ENCODE data around the gene DONSON. TPM values are rescaled to one million over a fixed set of nuclear protein-coding genes. Genes with fewer than 3 reads are reported as not detected.
"Not testable (repeated sequence)": the region's sequence is repeated elsewhere in the genome, so short reads cannot be mapped to it uniquely, and the experiment has no call there.

Gene DONSON
- total RNA-seq, 1 donor from 2014 or later: 23.1 TPM

GRCh38 chr21:33618407-33618806 lies 29.9 kb upstream of the DONSON start:
- no peak for DNase-seq (ENCODE audit: low spot score, unreplicated experiment)

GRCh38 chr21:33617565-33617964 lies 29.1 kb upstream of the DONSON start:
- H3K4me1 Mint-ChIP-seq (ENCODE audit: low read depth); H3K27ac Mint-ChIP-seq; H3K27me3 Mint-ChIP-seq; DNase-seq (ENCODE audit: low spot score, unreplicated experiment); H3K4me3 Mint-ChIP-seq (ENCODE audit: low read depth); H3K9me3 Mint-ChIP-seq (ENCODE audit: low read depth): not testable (repeated sequence)
- peaks cover 30% of the 10 kb centered on the region for H3K36me3 Mint-ChIP-seq (ENCODE audit: insufficient read depth)

More at GRCh38 chr21:33618407-33618806, 29.9 kb upstream of the DONSON start:
- H3K9me3 Mint-ChIP-seq (ENCODE audit: low read depth): peaks cover 4% of the 10 kb centered on the region
- peaks cover 32% of the 10 kb centered on the region for H3K36me3 Mint-ChIP-seq (ENCODE audit: insufficient read depth)
- H3K4me3 Mint-ChIP-seq (ENCODE audit: low read depth): no peak overlapping the region
- no peaks in the 10 kb centered on the region for H3K27me3 Mint-ChIP-seq
- no peak for TF ChIP-seq CTCF (IDR thresholded peaks at IDR 0.05; ENCODE audit: unreplicated experiment)
- H3K4me1 Mint-ChIP-seq (ENCODE audit: low read depth): peaks cover 7% of the 10 kb centered on the region
- H3K27ac Mint-ChIP-seq: peak overlapping the region; percentile 1

- no peak for DNase-seq (ENCODE audit: low spot score, unreplicated experiment)
- Mint-ChIP-seq H3K27ac (no peak overlapping the region), H3K4me1 (ENCODE audit: low read depth) (no peaks in the 10 kb centered on the region), H3K36me3 (ENCODE audit: insufficient read depth) (peaks cover 9% of the 10 kb centered on the region), H3K9me3 (ENCODE audit: low read depth) (no peaks in the 10 kb centered on the region), H3K27me3 (no peaks in the 10 kb centered on the region), H3K4me3 (ENCODE audit: low read depth) (no peak overlapping the region)
- no peak for TF ChIP-seq CTCF (IDR thresholded peaks at IDR 0.05; ENCODE audit: unreplicated experiment)
These were observed 22.7 kb upstream of the DONSON start for GRCh38 chr21:33611006-33611744.

GRCh38 chr21:33608559-33608958 lies 20.1 kb upstream of the DONSON start:
- no peak overlapping the region for H3K4me3 Mint-ChIP-seq (ENCODE audit: low read depth)

GRCh38 chr21:33598051-33598450 lies 9.6 kb upstream of the DONSON start:
- no peaks in the 10 kb centered on the region for H3K9me3 Mint-ChIP-seq (ENCODE audit: low read depth)
- H3K4me3 Mint-ChIP-seq (ENCODE audit: low read depth): no peak overlapping the region
- DNase-seq (ENCODE audit: low spot score, unreplicated experiment): no peak
- H3K4me1 Mint-ChIP-seq (ENCODE audit: low read depth): no peaks in the 10 kb centered on the region
- H3K27ac Mint-ChIP-seq: no peak overlapping the region
- no peak for TF ChIP-seq CTCF (IDR thresholded peaks at IDR 0.05; ENCODE audit: unreplicated experiment)
- peaks cover 17% of the 10 kb centered on the region for H3K36me3 Mint-ChIP-seq (ENCODE audit: insufficient read depth)
- H3K27me3 Mint-ChIP-seq: no peaks in the 10 kb centered on the region

More at GRCh38 chr21:33608559-33608958, 20.1 kb upstream of the DONSON start:
- Mint-ChIP-seq H3K27ac (peak overlapping the region; percentile 14), H3K9me3 (ENCODE audit: low read depth) (no peaks in the 10 kb centered on the region), H3K27me3 (no peaks in the 10 kb centered on the region), H3K36me3 (ENCODE audit: insufficient read depth) (peaks cover 7% of the 10 kb centered on the region), H3K4me1 (ENCODE audit: low read depth) (no peaks in the 10 kb centered on the region)
- DNase-seq (ENCODE audit: low spot score, unreplicated experiment): no peak
- TF ChIP-seq CTCF (IDR thresholded peaks at IDR 0.05; ENCODE audit: unreplicated experiment): no peak
